DND-41 (cell line): ENCODE data around the gene UNC5C.

Experiments
- CTCF ChIP-seq: IDR thresholded peaks from 2 replicates; pipeline ENCODE4 v1.5.1; 2012; ENCODE audit warnings: borderline replicate concordance, low read length, moderate library complexity, mild to moderate bottlenecking; ENCODE audit not compliant: poor library complexity, severe bottlenecking; ENCODE audit errors: extremely low read depth
- EZH2 ChIP-seq: IDR thresholded peaks from 3 replicates; pipeline ENCODE4 v1.6.1; 2012; ENCODE audit warnings: borderline replicate concordance, low read depth, mild to moderate bottlenecking, moderate library complexity, low read length, inconsistent platforms; ENCODE audit not compliant: severe bottlenecking

- TF ChIP-seq CTCF = no peak
- TF ChIP-seq EZH2 = no peak
These were observed 41.2 kb downstream of the UNC5C start for GRCh38 chr4:95507561-95507960.
